Measurements from ENCODE around the gene PDE9A.
"Not testable (repeated sequence)": the region's sequence is repeated elsewhere in the genome, so short reads cannot be mapped to it uniquely, and the experiment has no call there.

GRCh38 chr21:42708916-42709315 lies 55.5 kb downstream of the PDE9A start:
- TF ChIP-seq, protein P1, sequence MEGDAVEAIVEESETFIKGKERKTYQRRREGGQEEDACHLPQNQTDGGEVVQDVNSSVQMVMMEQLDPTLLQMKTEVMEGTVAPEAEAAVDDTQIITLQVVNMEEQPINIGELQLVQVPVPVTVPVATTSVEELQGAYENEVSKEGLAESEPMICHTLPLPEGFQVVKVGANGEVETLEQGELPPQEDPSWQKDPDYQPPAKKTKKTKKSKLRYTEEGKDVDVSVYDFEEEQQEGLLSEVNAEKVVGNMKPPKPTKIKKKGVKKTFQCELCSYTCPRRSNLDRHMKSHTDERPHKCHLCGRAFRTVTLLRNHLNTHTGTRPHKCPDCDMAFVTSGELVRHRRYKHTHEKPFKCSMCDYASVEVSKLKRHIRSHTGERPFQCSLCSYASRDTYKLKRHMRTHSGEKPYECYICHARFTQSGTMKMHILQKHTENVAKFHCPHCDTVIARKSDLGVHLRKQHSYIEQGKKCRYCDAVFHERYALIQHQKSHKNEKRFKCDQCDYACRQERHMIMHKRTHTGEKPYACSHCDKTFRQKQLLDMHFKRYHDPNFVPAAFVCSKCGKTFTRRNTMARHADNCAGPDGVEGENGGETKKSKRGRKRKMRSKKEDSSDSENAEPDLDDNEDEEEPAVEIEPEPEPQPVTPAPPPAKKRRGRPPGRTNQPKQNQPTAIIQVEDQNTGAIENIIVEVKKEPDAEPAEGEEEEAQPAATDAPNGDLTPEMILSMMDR (IDR thresholded peaks at IDR 0.05), result not testable (repeated sequence)
- TF ChIP-seq POLR2A (IDR thresholded peaks at IDR 0.05), result not testable (repeated sequence)
